Astrocyte (in vitro differentiated cells and primary cell): Measurements from ENCODE around the gene AMACR.

ENCODE experiments used
- CTCF ChIP-seq: IDR thresholded peaks from 2 replicates; pipeline ENCODE4 v1.5.1; 2011; ENCODE audit warnings: low read depth, mild to moderate bottlenecking, inconsistent platforms, low read length, moderate library complexity; ENCODE audit not compliant: insufficient read depth
- EZH2 ChIP-seq: IDR thresholded peaks from 2 replicates; pipeline ENCODE4 v1.6.1; 2012; ENCODE audit warnings: mild to moderate bottlenecking, low read length, inconsistent platforms; ENCODE audit not compliant: insufficient read depth

GRCh38 chr5:34031117-34031516 is 23.3 kb upstream of the AMACR start:
- no peak for TF ChIP-seq CTCF
- no peak for TF ChIP-seq EZH2
